ENCODE measurements around the gene KRT74. TPM values are rescaled to one million over a fixed set of nuclear protein-coding genes. Genes with fewer than 3 reads are reported as not detected.

Gene KRT74
- not detected for total RNA-seq

GRCh38 chr12:52573743-52574142 lies at the start of gene KRT74:
KRT74 (minus strand) TSS chr12:52573843; CDS start chr12:52573777, 66 bp downstream.
- no peak for ATAC-seq

GRCh38 chr12:52622349-52622748 lies 48.7 kb upstream of the KRT74 start:
- no peak for ATAC-seq
- DNase-seq (ENCODE audit: low spot score) = peak; percentile 10

More at GRCh38 chr12:52573743-52574142, at the start of gene KRT74:
- no peak for DNase-seq (ENCODE audit: low spot score)

- ATAC-seq (no peak), DNase-seq (ENCODE audit: low spot score) (no peak)
Observed at GRCh38 chr12:52618866-52619265, 45.2 kb upstream of the KRT74 start.

GRCh38 chr12:52618216-52618615 lies 44.6 kb upstream of the KRT74 start, which contains the start of gene KRT73:
KRT73 (minus strand) TSS chr12:52618559; CDS start chr12:52618524, 35 bp downstream.
- DNase-seq (ENCODE audit: low spot score) = no peak

GRCh38 chr12:52617403-52617785 lies 43.8 kb upstream of the KRT74 start:
- DNase-seq (ENCODE audit: low spot score) (no peak), ATAC-seq (no peak)

More at GRCh38 chr12:52618216-52618615, 44.6 kb upstream of the KRT74 start, which contains the start of gene KRT73:
- ATAC-seq = no peak

- no peak for DNase-seq (ENCODE audit: low spot score)
Observed at GRCh38 chr12:52616680-52617402, 43.2 kb upstream of the KRT74 start.

GRCh38 chr12:52615912-52616311 lies 42.3 kb upstream of the KRT74 start:
- ATAC-seq (no peak), DNase-seq (ENCODE audit: low spot score) (no peak)

More at GRCh38 chr12:52616680-52617402, 43.2 kb upstream of the KRT74 start:
- ATAC-seq = no peak

GRCh38 chr12:52615208-52615868 lies 41.7 kb upstream of the KRT74 start:
- DNase-seq (ENCODE audit: low spot score) = no peak

GRCh38 chr12:52614381-52615207 lies 41.0 kb upstream of the KRT74 start:
- no peak for DNase-seq (ENCODE audit: low spot score)
- no peak for ATAC-seq

More at GRCh38 chr12:52615208-52615868, 41.7 kb upstream of the KRT74 start:
- ATAC-seq = no peak

- ATAC-seq = no peak
- no peak for DNase-seq (ENCODE audit: low spot score)
Observed at GRCh38 chr12:52613384-52614030, 39.9 kb upstream of the KRT74 start.

GRCh38 chr12:52612431-52613383 lies 39.1 kb upstream of the KRT74 start:
- DNase-seq (ENCODE audit: low spot score) (no peak), ATAC-seq (no peak)

- no peak for ATAC-seq
- no peak for DNase-seq (ENCODE audit: low spot score)
Observed at GRCh38 chr12:52611080-52611468, 37.4 kb upstream of the KRT74 start.

- DNase-seq (ENCODE audit: low spot score) (no peak), ATAC-seq (no peak)
Observed at GRCh38 chr12:52608826-52609630, 35.4 kb upstream of the KRT74 start.

- no peak for DNase-seq (ENCODE audit: low spot score)
- ATAC-seq = no peak
Observed at GRCh38 chr12:52608161-52608560, 34.5 kb upstream of the KRT74 start.

GRCh38 chr12:52607314-52607713 lies 33.7 kb upstream of the KRT74 start:
- ATAC-seq = no peak
- no peak for DNase-seq (ENCODE audit: low spot score)

GRCh38 chr12:52606581-52607218 lies 33.1 kb upstream of the KRT74 start:
- no peak for ATAC-seq
- no peak for DNase-seq (ENCODE audit: low spot score)

- DNase-seq (ENCODE audit: low spot score) = no peak
Observed at GRCh38 chr12:52606096-52606495, 32.5 kb upstream of the KRT74 start.

GRCh38 chr12:52605542-52605941 lies 31.9 kb upstream of the KRT74 start:
- DNase-seq (ENCODE audit: low spot score) (no peak), ATAC-seq (no peak)

More at GRCh38 chr12:52606096-52606495, 32.5 kb upstream of the KRT74 start:
- no peak for ATAC-seq

All from left lobe of liver (tissue), 2 donors.